OCI-LY7 (cell line): ENCODE results near the gene PTTG1. TPM values are rescaled to one million over a fixed set of nuclear protein-coding genes. Genes with fewer than 3 reads are reported as not detected.
A peak's percentile ranks its signal among the peaks of the same experiment; 100 is the strongest.

ENCODE experiments used
- BruUV-seq: library from RNA; stranded (reverse); fragments of 400-500 nt; replicated peaks from 2 replicates; lab custom pipeline; 2021; lab: Mats Ljungman, UMichigan
- CTCF ChIA-PET: fragments of 300-600 bp; sonication (Branson Sonifier 250); formaldehyde crosslinking; loops from one replicate; lab custom pipeline; 2022; ENCODE audit warnings: antibody characterized with exemption; ENCODE audit not compliant: unreplicated experiment; lab: Charles Lee
- POLR2A ChIA-PET: fragments of 300-600 bp; sonication (Branson Sonifier 250); formaldehyde crosslinking; loops from one replicate; lab custom pipeline; 2022; ENCODE audit warnings: antibody characterized with exemption; lab: Charles Lee
- DNase-seq: peaks from one replicate; pipeline ENCODE4 v3.0.0-alpha.2; 2015; ENCODE audit warnings: low spot score
- H2AFZ ChIP-seq: fragments of 200-600 bp; sonication (generic), shearing (Covaris generic); 2 replicates; pipeline ENCODE4 v1.6.1; 2014; ENCODE audit warnings: mild to moderate bottlenecking, antibody characterized with exemption, low read length, moderate library complexity
- H3K27ac ChIP-seq: fragments of 200-600 bp; sonication (generic); 2 replicates; pipeline ENCODE4 v1.5.1; 2014; ENCODE audit warnings: mixed run types, low read depth, mild to moderate bottlenecking, moderate library complexity, low read length, inconsistent platforms; ENCODE audit not compliant: poor library complexity, severe bottlenecking
- H3K36me3 ChIP-seq: fragments of 200-600 bp; sonication (generic); 2 replicates; pipeline ENCODE4 v1.6.1; 2014; ENCODE audit warnings: mild to moderate bottlenecking, antibody characterized with exemption, low read length, moderate library complexity, mixed read lengths; ENCODE audit not compliant: insufficient read depth
- H3K4me1 ChIP-seq: fragments of 200-600 bp; sonication (generic); 2 replicates; pipeline ENCODE4 v1.5.1; 2014; ENCODE audit warnings: mild to moderate bottlenecking, low read length; ENCODE audit not compliant: insufficient read depth, poor library complexity, severe bottlenecking
- H3K4me2 ChIP-seq: fragments of 200-600 bp; sonication (generic); 2 replicates; pipeline ENCODE4 v1.6.1; 2014; ENCODE audit warnings: mild to moderate bottlenecking, low read length
- H3K4me3 ChIP-seq: fragments of 200-600 bp; sonication (generic); 2 replicates; pipeline ENCODE4 v1.5.1; 2014; ENCODE audit warnings: mild to moderate bottlenecking, low read depth, low read length; ENCODE audit not compliant: poor library complexity, severe bottlenecking
- H3K79me2 ChIP-seq: fragments of 200-600 bp; sonication (generic); 2 replicates; pipeline ENCODE4 v1.6.1; 2016; ENCODE audit warnings: low read depth, mild to moderate bottlenecking, low read length, moderate library complexity, mixed read lengths; ENCODE audit not compliant: insufficient read depth
- H3K9me2 ChIP-seq: fragments of 200-600 bp; sonication (generic); 2 replicates; pipeline ENCODE4 v1.6.1; 2016; ENCODE audit warnings: mild to moderate bottlenecking, low read length, mixed read lengths; ENCODE audit not compliant: insufficient read depth
- H3K9me3 ChIP-seq: fragments of 200-600 bp; sonication (generic); 2 replicates; pipeline ENCODE4 v1.6.1; 2014; ENCODE audit warnings: mild to moderate bottlenecking, mixed run types, low read length, mixed read lengths
- H4K20me1 ChIP-seq: fragments of 200-600 bp; sonication (generic); 2 replicates; pipeline ENCODE4 v1.6.1; 2014; ENCODE audit warnings: mild to moderate bottlenecking, antibody characterized with exemption, low read length, moderate library complexity, mixed read lengths; ENCODE audit not compliant: insufficient read depth
- EZH2phosphoT487 ChIP-seq: fragments of 200-600 bp; sonication (generic); IDR thresholded peaks from 2 replicates; pipeline ENCODE4 v1.6.1; 2018; ENCODE audit warnings: low read depth, borderline replicate concordance, mild to moderate bottlenecking, mixed run types, antibody characterized with exemption, low read length, moderate library complexity, mixed read lengths
- intact Hi-C: fragments of 100-400 bp; cut with micrococcal nuclease; formaldehyde crosslinking; loops from one replicate; pipeline ENCODE4 v1.10.0; 2022; ENCODE audit not compliant: unreplicated experiment
- microRNA-seq: library from miRNA; unstranded; fragments of <30 nt; microRNA quantifications from one replicate; pipeline ENCODE4 v1.2.0, GENCODE V29; 2022; ENCODE audit warnings: borderline replicate concordance
- small RNA-seq: library from RNA; depleted of rRNA; stranded (forward); fragments of <200 nt; gene quantifications from one replicate; pipeline ENCODE3, GENCODE V24; 2014
- total RNA-seq, 2 experiments: library from RNA; depleted of rRNA in 1 of 2; stranded (reverse); fragments of >200 nt in 1 of 2; shearing (Covaris generic) in 1 of 2; gene quantifications; 2 replicates each; pipeline ENCODE4 v1.2.3, GENCODE V29; 2014 to 2022
- TF ChIP-seq, protein P1 (sequence below): fragments of 200-600 bp; sonication (generic); conservative IDR thresholded peaks from 2 replicates; pipeline ENCODE4 v1.5.1; 2014; ENCODE audit warnings: mild to moderate bottlenecking, antibody characterized with exemption, low read length, moderate library complexity, mixed read lengths

PTTG1 gene
- total RNA-seq, 2 experiments from 2014 or later, result 340 to 480 TPM

DNA sequence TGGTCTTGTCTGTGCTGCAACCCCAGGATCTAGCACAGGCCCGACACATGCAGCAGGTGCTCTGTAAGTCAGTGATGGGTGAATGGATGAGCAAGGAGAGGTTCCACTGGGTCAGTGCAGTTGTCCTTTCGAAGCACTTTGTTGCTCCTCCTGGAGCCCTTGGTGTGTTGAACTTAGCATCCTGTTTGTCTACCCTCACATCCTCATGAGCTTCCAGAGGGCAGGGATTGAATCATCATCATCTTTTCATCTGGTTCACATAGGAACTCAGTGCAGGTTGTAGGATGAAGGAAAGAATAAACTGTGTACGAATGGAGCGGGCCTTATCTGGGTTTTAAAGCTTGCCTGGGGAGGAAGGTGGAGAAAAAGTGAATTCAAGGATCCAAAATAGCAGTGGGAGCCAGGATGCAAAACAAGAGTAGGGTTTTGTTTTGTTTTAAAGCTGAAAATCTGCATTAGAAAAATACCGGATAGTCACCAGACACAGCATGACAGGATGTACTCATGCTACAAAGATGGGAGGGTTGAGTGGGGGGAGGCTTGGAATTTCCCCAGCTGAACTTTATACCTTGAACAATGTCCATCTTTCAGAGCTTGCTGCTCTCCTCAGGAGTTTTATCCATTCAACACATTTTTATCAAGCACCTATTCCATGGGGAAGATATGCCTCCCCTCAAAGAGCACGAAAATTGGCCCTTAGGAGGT, 55.8 kb downstream of the PTTG1 start:
- Histone ChIP-seq H3K4me1 (peaks cover 26% of the 10 kb centered on the region), H3K36me3 (no peaks in the 10 kb centered on the region), H3K4me3 (no peak overlapping the region), H3K9me3 (no peaks in the 10 kb centered on the region), H4K20me1 (no peaks in the 10 kb centered on the region), H2AFZ (no peak overlapping the region), H3K4me2 (peak overlapping the region; percentile 24; the same call in 1 of the 2 replicates), H3K27ac (no peak overlapping the region), H3K79me2 (peaks cover 2% of the 10 kb centered on the region; the same call in 1 of the 2 replicates), H3K9me2 (no peaks in the 10 kb centered on the region)
- intact Hi-C loops, result no loop called here
- TF ChIP-seq, protein P1, sequence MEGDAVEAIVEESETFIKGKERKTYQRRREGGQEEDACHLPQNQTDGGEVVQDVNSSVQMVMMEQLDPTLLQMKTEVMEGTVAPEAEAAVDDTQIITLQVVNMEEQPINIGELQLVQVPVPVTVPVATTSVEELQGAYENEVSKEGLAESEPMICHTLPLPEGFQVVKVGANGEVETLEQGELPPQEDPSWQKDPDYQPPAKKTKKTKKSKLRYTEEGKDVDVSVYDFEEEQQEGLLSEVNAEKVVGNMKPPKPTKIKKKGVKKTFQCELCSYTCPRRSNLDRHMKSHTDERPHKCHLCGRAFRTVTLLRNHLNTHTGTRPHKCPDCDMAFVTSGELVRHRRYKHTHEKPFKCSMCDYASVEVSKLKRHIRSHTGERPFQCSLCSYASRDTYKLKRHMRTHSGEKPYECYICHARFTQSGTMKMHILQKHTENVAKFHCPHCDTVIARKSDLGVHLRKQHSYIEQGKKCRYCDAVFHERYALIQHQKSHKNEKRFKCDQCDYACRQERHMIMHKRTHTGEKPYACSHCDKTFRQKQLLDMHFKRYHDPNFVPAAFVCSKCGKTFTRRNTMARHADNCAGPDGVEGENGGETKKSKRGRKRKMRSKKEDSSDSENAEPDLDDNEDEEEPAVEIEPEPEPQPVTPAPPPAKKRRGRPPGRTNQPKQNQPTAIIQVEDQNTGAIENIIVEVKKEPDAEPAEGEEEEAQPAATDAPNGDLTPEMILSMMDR, result no peak
- TF ChIP-seq EZH2phosphoT487, result no peak
- no TSS peak for BruUV-seq
- ChIA-PET POLR2A (interaction anchor here (0.6 to 1.3 kb wide), 2 partner anchors 11 to 58 kb away, joined by 3 to 4 read pairs; partner anchors contain the start of gene SLU7), CTCF (no interaction called here)
- no peak for DNase-seq

DNA sequence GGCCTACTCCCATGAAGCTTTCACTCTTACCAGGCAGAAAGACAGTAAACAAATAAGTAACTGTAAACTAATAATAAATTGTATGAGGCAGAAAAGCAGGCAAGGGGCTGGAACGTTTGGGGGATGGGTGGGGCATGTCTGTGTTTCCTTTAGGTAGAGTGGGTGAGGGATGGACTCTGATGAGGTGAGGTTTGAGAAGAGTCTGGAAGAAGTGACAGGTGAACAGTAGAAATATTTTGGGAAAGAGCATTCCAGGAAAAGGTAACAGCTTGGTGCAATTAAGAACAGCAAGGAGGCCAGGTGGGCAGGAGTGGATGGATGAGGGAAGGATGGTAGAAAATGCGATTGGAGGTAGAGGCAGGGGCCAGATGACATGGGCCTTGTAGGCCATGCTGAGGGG, 56.5 kb downstream of the PTTG1 start:
- no peak for DNase-seq
- CTCF ChIA-PET, result no interaction called here

More for the DNA sequence above, 56.5 kb downstream of the PTTG1 start:
- POLR2A ChIA-PET, result no interaction called here
- no peaks in the 10 kb centered on the region for H3K9me2 ChIP-seq
- no peaks in the 10 kb centered on the region for H4K20me1 ChIP-seq
- no peak overlapping the region for H3K4me2 ChIP-seq
- no peaks in the 10 kb centered on the region for H3K36me3 ChIP-seq
- H3K4me3 ChIP-seq, result no peak overlapping the region
- H2AFZ ChIP-seq, result no peak overlapping the region
- BruUV-seq, result no TSS peak
- peaks cover 18% of the 10 kb centered on the region for H3K4me1 ChIP-seq
- H3K27ac ChIP-seq, result no peak overlapping the region
- intact Hi-C loops, result no loop called here
- TF ChIP-seq, protein P1, result no peak
- TF ChIP-seq EZH2phosphoT487, result no peak
- no peaks in the 10 kb centered on the region for H3K9me3 ChIP-seq
- no peaks in the 10 kb centered on the region; the same call in 1 of the 2 replicates for H3K79me2 ChIP-seq

Small RNA genes lying within 50 kb of the gene (microRNA-seq; reads per million reads assigned to microRNA genes)
- not detected for gene MIR3142

Small RNA genes lying within 50 kb of the gene (small RNA-seq; reads per million reads assigned to genes)
- gene MIR3142, result not detected

Other genes starting within 250 kb of the PTTG1 start
- 0.69 and 1.9 TPM in 2 replicates for gene FABP6, start 192.3 kb upstream of the PTTG1 start, total RNA-seq (2014; rRNA removed; shearing (Covaris generic))
- gene FABP6, start 192.3 kb upstream of the PTTG1 start, total RNA-seq (2022), result not detected in 2 replicates
- gene CCNJL, start 109.3 kb upstream of the PTTG1 start, total RNA-seq (2014; rRNA removed; shearing (Covaris generic)), result not detected in 2 replicates
- not detected in 2 replicates for gene CCNJL, start 109.3 kb upstream of the PTTG1 start, total RNA-seq (2022)
- not detected in 2 replicates for gene C1QTNF2, start 51.2 kb upstream of the PTTG1 start, total RNA-seq (2014; rRNA removed; shearing (Covaris generic))
- not detected in 2 replicates for gene C1QTNF2, start 51.2 kb upstream of the PTTG1 start, total RNA-seq (2022)
- gene FAM200C, start 21.8 kb upstream of the PTTG1 start, total RNA-seq (2014; rRNA removed; shearing (Covaris generic)), result 2.4 and 2.7 TPM in 2 replicates
- gene FAM200C, start 21.8 kb upstream of the PTTG1 start, total RNA-seq (2022), result 3.7 and 5.1 TPM in 2 replicates
- 32.2 and 59.7 TPM in 2 replicates for gene SLU7, start 2.8 kb upstream of the PTTG1 start, total RNA-seq (2014; rRNA removed; shearing (Covaris generic))
- 46.2 and 55.4 TPM in 2 replicates for gene SLU7, start 2.8 kb upstream of the PTTG1 start, total RNA-seq (2022)